HG02623 (cell line): Measurements from ENCODE around the gene LZTFL1.
"Not testable (repeated sequence)": the region's sequence is repeated elsewhere in the genome, so short reads cannot be mapped to it uniquely, and the experiment has no call there.

Source experiments
- ATAC-seq: cut with Tn5 transposase; IDR thresholded peaks from one replicate; pipeline ENCODE4 v1.9.1; 2021; ENCODE audit warnings: moderate library complexity; ENCODE audit not compliant: unreplicated experiment

LZTFL1 gene

GRCh38 chr3:45865563-45865962, 23.6 kb upstream of the LZTFL1 start:
- ATAC-seq: no peak

DNA sequence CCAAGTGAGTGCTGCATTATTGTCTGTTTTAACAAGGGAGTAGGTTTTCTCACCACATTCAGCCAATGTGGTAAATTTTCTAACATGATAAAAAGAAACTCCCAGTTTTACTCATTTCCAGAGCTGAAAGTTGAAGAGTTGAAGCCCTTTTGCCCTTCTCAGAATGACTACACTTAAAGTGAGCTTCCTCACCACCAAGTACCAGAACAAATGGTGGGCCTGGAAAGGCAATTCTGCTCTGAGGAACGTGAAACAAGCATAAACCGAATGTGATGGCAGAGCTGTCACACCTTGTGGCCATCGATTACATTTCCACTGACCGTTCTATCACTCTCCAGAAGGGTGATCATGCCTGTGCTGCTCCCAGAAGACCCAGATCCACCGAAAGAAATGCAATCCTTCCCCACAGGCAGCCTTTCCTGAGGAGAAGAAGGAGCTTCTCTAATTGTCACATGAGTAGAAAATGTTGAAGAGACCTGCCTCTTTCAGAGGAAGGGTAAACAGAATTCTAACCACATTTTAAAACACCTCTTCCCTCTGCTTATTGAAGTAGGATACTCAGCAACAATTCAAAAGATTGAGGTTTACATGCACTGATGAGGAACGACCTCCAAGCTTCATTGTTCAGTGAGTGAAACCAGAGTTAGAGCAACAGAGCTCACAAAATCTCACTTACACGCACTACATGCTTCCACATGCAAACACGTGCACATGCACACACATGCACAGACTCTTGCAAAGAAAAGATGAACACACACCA, 23.0 kb upstream of the LZTFL1 start:
- peak; percentile 62 for ATAC-seq

DNA sequence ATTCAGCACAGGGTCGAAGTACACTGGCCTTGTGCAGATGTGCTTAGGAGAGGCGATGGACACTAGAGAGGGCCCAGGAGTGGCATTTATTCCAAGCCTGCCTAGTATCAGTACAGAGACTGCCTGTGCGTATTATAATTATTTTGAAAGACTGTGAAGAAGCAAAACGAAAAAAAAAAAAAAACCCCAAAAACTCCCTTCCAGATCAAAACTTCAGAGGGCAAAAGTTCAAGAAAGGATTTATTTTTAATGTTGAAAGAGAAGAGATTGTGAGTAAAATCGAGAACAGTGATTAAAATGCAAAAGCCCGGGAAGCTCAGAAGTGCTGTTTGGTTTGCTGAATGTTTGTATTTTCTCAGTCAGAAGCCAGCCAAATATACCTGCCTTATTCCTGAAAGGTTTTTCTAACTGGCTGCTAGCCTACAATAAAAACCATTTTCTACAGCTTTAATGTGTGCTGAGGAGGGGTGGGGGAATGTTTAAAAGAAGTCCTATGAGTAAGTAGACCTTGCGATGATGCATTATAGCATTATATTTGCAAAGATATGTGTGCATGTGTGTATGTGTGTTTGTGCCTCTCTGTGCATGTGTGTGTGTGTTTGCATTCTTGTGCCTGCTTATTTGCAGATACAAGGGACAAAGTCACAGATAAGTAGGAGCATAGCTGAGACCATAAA, 19.3 kb upstream of the LZTFL1 start:
- no peak for ATAC-seq

GRCh38 chr3:45860481-45860880, 18.6 kb upstream of the LZTFL1 start:
- ATAC-seq: no peak

GRCh38 chr3:45858809-45859543, 17.1 kb upstream of the LZTFL1 start:
- no peak for ATAC-seq

- not testable (repeated sequence) for ATAC-seq
These were observed 15.1 kb upstream of the LZTFL1 start for GRCh38 chr3:45857024-45857423.

DNA sequence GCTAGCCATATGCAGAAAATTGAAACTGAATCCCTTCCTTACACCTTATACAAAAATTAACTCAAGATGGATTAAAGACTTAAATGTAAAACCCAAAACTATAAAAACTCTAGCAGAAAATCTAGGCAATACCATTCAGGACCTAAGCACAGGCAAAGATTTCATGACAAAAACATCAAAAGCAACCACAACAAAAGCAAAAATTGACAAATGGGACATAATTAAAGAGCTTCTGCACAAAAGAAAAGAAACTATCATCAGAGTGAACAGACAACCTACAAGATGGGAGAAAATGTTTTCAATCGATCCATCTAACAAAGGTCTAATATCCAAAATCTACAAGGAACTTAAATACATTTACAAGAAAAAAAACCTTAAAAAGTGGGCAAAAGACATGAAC, 14.4 kb upstream of the LZTFL1 start:
- not testable (repeated sequence) for ATAC-seq

DNA sequence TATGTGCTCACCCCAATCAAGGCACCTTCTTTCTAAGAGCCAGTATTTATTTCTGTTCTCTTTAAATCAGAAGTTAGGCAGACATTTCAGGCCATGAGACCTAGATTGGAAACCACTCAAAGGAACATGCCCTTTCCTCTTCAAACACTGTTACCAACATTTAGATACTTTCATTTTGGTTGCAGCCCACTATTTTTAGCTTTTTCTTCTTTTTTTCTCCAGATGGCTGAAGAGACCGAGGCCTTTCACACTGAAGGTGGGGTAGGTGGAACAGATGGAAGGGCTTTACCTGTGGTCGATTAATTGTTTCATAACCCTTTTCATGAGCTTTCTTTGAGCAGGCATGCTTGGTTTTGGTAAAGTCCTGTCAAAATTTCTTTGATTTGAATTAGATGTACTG, 10.9 kb upstream of the LZTFL1 start:
- no peak for ATAC-seq

DNA sequence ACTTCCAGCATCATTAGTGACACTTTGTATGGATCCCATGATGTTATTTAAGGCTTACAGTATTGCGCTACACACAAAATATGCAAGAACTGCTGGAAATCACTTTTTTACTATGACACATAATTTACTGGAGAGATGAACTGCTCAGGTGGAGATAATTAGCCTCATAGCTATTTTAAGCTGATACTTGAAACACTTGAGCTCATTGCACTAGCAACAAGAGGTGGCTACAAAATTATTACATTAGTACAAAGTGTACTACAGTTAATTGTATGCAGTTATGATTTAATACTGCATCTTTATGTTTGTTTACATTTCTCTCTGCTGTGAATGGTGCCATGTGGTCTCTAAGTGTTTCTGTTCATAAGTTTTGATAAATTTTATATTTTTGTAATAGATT, 6.5 kb upstream of the LZTFL1 start:
- no peak for ATAC-seq

DNA sequence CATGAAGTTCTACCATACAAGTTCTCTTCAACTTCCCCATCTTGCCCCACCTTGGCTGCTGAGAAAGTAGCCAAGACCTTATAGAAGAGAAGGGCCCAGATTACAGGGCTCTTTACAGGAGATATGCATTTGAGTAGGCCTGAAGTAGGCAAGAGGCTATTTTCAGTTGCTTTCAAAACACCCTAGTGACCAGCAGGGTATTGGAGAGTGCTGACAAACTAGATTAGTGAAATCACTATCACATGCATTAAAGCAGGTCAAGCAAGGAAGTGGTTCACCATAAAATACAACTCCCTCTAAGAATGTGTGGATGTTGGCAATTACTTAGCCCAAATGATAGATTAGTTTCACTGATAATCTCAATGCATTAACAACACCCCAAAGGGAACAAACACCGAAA, 2.7 kb upstream of the LZTFL1 start:
- no peak for ATAC-seq

DNA sequence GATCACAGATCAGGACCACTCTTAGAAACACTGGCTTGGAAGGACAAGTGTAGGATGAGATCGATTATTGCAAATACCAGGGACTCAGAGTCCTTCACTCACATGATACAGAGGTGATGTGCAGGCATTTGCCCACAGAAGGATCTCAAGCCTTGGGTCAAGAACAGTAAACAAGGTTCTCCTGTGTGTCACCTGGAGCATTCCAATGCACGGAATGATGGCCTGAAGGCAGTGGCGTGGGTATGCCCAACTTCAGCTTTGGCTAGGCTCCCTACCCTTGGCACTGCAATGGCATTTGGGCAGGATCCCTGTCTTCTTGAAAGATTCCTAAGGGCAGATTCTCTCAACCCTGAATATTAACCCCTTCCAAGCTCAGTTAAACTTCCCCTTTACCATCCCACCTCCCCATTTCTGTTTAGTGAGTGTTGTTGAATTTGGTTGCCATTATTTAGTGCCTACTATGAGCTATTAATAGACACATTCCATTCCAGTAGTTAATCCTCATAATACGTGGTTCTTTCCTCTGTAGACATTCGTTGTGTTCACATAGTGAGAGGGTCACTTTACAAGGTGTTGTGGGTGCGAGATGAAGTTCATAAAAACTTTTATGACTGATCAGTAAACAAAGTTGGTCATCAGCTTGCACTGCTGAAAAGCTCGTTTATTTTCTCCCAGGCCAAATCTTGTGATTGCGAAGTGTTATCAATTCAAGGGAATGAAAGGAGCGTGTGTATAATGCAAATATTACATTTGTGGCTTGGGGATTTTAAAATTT, 1.1 kb upstream of the LZTFL1 start:
- ATAC-seq: no peak

GRCh38 chr3:45841420-45841756, 531 bp downstream of the LZTFL1 start:
- ATAC-seq: peak; percentile 18

DNA sequence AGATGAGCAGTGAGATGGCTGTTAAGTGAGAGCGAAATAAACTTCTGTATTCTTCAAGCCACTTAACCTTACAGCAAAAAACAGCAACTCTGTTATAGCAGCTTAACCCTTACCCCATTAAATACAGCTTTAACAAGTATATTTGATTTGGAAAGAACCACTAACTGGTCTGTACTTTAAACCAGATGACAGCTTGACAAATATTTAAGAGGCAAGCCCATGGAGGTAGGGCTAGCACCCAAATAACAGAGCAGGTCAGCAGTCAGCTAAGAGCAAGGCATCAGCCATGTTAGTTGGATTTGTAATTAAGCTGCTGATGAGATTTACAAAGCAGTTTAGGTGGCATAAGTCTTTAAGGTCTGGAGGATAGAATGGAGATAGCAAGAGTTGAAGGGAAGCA, 3.5 kb downstream of the LZTFL1 start:
- ATAC-seq: no peak

DNA sequence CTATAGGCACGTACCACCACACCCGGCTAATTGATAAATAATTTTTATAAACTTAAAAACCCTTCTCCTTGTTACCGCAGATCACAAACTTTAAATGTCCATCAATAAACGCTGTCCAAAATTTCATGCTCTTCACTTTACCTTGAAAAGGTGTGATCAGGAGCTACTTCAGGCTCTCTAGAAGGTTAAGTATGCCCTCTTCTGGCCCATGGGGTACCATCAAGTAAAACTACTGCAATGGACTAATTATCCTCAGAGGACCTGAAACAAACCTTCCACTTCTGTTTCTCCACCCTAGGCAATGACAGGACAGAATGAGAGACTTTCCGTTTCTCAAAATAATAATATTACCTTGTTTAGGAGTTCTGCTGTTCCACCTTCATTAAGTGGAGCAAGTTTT, 9.2 kb downstream of the LZTFL1 start:
- no peak for ATAC-seq

DNA sequence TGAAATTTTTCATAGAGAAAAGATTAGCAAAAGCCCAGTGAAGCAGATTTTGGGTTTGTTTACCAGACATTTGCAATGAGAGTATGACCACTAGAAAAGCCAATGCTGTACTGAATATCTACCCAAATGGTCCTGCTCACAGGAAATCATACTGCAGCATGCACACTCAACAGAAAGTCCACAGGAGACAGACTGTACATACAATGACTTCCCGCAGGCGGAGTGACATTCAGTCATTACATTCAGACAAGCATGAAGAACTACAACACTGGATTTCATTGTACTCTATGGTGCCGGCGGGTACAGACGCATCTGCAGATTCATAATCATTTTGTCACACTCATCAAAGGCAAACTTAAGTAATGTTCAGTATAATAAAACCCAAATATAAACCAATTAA, 11.8 kb downstream of the LZTFL1 start:
- no peak for ATAC-seq

- ATAC-seq: no peak
These were observed 15.0 kb downstream of the LZTFL1 start for GRCh38 chr3:45826908-45827307.

DNA sequence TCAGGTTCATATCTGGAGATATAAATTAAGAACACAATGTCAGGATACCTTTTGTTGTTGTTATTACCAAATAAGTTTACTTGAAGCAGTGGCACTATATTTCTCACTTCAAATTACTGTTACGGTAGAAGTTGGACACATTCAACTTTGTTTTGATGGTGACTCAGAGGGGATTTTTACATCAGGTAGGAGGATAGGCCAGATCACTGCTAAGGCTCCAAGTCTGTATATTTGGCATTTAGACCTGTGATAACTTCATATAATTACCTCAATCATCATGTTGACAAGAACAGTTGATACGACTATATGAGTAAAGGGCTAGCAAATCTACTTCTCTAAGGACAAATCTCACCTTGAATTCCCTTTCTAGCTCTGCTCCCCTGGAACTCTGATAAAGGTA, 15.6 kb downstream of the LZTFL1 start:
- ATAC-seq: no peak

- no peak for ATAC-seq
These were observed 20.8 kb downstream of the LZTFL1 start for GRCh38 chr3:45821127-45821526.

GRCh38 chr3:45819543-45819942, 22.4 kb downstream of the LZTFL1 start:
- no peak for ATAC-seq

- ATAC-seq: no peak
These were observed 23.9 kb downstream of the LZTFL1 start for GRCh38 chr3:45817831-45818522.

DNA sequence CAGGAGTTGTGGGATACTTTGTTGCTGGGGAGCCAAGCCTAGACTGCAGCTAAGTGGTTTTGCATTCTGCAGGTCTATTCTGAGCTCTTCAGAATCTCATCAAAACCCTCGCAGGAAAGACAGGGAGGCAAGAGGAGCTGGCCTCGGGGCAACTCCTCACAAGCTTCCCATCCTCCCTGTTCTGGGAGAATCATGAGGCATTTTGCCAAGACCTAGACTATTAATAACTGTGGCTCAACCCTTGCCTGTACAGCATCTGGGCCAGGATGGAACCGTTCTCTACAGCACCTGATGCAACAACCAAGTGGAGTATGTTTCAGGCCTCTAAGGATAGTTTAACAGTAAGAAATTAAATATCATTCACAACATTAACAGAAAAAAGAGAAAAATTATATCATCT, 25.4 kb downstream of the LZTFL1 start:
- ATAC-seq: no peak
